ENCODE data around the gene NHSL1. TPM values are rescaled to one million over a fixed set of nuclear protein-coding genes. Genes with fewer than 3 reads are reported as not detected.

Gene NHSL1
- total RNA-seq, 2 donors from 2014 or later, result 9.7 to 13.3 TPM

DNA sequence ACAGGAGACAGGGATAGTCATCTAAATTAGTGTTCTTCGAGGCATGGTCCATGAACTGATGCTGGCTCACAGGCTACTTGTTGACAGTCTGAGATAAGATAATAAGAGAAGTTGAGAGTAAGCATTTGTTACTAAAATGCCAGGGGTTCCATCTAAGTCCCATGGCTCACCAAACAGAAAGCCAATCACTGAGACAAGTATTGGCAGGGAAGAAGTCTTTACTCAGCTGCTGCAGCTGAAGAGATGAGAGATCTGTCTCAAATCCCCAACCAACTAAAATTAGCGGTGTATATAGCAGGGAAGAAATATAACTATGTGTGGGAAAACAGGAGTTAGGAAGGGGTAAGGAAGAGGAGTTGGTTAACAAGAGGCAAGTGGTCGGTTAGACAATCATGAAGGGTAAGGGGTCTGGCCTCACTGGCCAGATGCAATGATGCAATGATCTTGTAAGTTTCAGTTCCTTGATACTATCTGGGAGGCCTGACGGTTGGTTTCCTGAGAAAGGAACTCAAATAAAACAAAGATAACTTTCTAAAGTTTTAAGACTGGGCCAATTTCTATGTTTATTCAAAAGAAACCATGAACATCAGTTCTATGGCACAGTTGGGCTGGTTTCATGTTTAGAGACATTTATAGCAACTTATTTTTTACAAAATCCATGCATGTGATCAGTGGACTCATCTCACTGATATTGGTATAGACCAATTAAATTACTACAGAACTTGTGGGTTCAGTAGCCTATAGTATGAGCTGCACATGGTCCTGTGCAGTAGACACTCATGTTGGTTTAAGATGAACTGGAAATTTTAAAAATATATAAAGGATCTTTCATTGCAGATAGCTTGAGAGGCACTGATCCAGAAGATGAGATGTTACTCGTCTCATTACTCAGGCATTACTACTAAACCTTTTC is 105.2 kb downstream of the NHSL1 start:
- Histone ChIP-seq H3K9me3 (no peaks in the 10 kb centered on the region), H3K4me1 (ENCODE audit: control insufficient read depth in 1 of 2, low read depth in 2 of 2) (no peaks in the 10 kb centered on the region), H3K27ac (no peak overlapping the region), H3K36me3 (no peaks in the 10 kb centered on the region), H3K27me3 (replicated peaks; ENCODE audit: insufficient read depth) (no peaks in the 10 kb centered on the region), H3K4me3 (no peak overlapping the region)
- TF ChIP-seq, protein P1, sequence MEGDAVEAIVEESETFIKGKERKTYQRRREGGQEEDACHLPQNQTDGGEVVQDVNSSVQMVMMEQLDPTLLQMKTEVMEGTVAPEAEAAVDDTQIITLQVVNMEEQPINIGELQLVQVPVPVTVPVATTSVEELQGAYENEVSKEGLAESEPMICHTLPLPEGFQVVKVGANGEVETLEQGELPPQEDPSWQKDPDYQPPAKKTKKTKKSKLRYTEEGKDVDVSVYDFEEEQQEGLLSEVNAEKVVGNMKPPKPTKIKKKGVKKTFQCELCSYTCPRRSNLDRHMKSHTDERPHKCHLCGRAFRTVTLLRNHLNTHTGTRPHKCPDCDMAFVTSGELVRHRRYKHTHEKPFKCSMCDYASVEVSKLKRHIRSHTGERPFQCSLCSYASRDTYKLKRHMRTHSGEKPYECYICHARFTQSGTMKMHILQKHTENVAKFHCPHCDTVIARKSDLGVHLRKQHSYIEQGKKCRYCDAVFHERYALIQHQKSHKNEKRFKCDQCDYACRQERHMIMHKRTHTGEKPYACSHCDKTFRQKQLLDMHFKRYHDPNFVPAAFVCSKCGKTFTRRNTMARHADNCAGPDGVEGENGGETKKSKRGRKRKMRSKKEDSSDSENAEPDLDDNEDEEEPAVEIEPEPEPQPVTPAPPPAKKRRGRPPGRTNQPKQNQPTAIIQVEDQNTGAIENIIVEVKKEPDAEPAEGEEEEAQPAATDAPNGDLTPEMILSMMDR (IDR thresholded peaks at IDR 0.05), result no peak
- DNase-seq (ENCODE audit: low spot score), result no peak
- no peak for ATAC-seq (ENCODE audit: insufficient number of reproducible peaks, low FRiP score, low read depth)

- Histone ChIP-seq H3K27ac (no peak overlapping the region), H3K36me3 (no peaks in the 10 kb centered on the region), H3K4me1 (ENCODE audit: control insufficient read depth in 1 of 2, low read depth in 2 of 2) (no peaks in the 10 kb centered on the region), H3K9me3 (no peaks in the 10 kb centered on the region), H3K27me3 (replicated peaks; ENCODE audit: insufficient read depth) (no peaks in the 10 kb centered on the region), H3K4me3 (no peak overlapping the region)
- ATAC-seq (ENCODE audit: insufficient number of reproducible peaks, low FRiP score, low read depth) (no peak), DNase-seq (ENCODE audit: low spot score) (no peak)
- TF ChIP-seq, protein P1 (IDR thresholded peaks at IDR 0.05), result no peak
Observed at GRCh38 chr6:138389551-138389950, 109.7 kb downstream of the NHSL1 start.

DNA sequence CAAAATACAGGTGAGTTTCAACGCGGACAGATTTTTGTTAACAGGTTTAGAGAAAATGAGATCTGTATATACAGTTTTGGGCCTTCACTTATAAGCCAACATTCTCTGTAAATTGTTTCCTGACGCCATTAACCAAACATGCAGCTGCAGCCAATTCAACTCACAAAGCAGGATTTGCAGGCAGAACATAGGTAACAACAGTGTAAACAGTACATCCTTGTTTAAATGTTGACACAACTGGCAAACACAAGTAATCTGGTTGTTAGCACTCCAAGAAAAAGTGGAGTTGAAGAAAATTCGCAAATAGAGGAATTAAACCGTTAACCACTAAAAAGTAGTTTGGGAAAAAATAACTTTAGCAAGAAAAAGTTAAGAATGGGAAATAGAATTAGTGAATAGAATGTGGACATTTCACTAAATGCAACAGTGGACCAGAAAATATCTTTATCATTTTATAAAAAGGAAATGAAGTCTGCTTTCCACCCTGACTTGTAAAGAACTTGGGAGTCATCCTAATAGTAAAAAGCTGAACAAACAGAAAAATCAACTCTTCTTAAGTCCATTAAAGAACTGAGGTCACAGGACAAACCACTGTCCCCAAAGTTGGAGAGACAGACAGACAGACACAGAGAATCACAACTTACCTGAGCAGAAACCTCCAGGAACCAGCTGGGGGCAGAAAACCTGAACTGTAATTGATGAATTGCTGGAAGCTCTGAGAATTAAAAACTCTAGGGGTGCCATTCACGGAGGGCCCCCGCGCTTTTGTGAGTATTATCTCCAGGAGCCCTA is 111.5 kb downstream of the NHSL1 start:
- H3K36me3 ChIP-seq, result no peaks in the 10 kb centered on the region
- H3K27ac ChIP-seq, result no peak overlapping the region
- no peaks in the 10 kb centered on the region for H3K27me3 ChIP-seq (replicated peaks; ENCODE audit: insufficient read depth)
- TF ChIP-seq, protein P1 (IDR thresholded peaks at IDR 0.05), result no peak
- H3K4me3 ChIP-seq, result no peak overlapping the region
- ATAC-seq (ENCODE audit: insufficient number of reproducible peaks, low FRiP score, low read depth) (no peak), DNase-seq (ENCODE audit: low spot score) (no peak)
- no peaks in the 10 kb centered on the region for H3K9me3 ChIP-seq
- H3K4me1 ChIP-seq (ENCODE audit: control insufficient read depth in 1 of 2, low read depth in 2 of 2), result no peaks in the 10 kb centered on the region

DNA sequence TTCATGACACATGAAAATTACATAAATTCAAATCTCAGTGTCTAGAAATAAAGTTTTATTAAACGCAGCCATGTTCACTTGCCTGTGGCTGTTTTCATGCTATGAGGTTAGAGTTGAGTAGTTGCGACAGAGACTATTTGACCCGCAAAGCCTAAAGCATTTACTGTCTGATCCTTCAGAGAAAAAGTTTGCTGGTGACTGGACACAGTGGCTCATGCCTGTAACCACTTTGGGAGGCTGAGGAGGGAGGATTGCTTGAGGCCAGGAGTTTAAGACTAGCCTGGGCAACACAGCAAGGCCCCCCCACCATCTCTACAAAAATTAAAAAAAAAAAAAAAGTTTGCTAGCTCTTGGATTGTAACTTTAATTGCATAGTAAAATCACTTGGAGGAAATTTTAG is 112.4 kb downstream of the NHSL1 start:
- no peaks in the 10 kb centered on the region for H3K36me3 ChIP-seq
- ATAC-seq (ENCODE audit: insufficient number of reproducible peaks, low FRiP score, low read depth) (no peak), DNase-seq (ENCODE audit: low spot score) (no peak)
- no peak overlapping the region for H3K27ac ChIP-seq
- no peaks in the 10 kb centered on the region for H3K27me3 ChIP-seq (replicated peaks; ENCODE audit: insufficient read depth)
- H3K9me3 ChIP-seq, result no peaks in the 10 kb centered on the region
- TF ChIP-seq, protein P1 (IDR thresholded peaks at IDR 0.05), result no peak
- no peak overlapping the region for H3K4me3 ChIP-seq
- no peaks in the 10 kb centered on the region for H3K4me1 ChIP-seq (ENCODE audit: control insufficient read depth in 1 of 2, low read depth in 2 of 2)

- Histone ChIP-seq H3K9me3 (no peaks in the 10 kb centered on the region), H3K27ac (no peak overlapping the region), H3K27me3 (replicated peaks; ENCODE audit: insufficient read depth) (no peaks in the 10 kb centered on the region), H3K4me3 (no peak overlapping the region), H3K4me1 (ENCODE audit: control insufficient read depth in 1 of 2, low read depth in 2 of 2) (no peaks in the 10 kb centered on the region), H3K36me3 (no peaks in the 10 kb centered on the region)
- TF ChIP-seq, protein P1 (IDR thresholded peaks at IDR 0.05), result no peak
- DNase-seq (ENCODE audit: low spot score), result no peak
- no peak for ATAC-seq (ENCODE audit: insufficient number of reproducible peaks, low FRiP score, low read depth)
Observed at GRCh38 chr6:138383776-138384175, 115.5 kb downstream of the NHSL1 start.
